ENCODE data around the gene ZSCAN12.
"Not testable (repeated sequence)": the region's sequence is repeated elsewhere in the genome, so short reads cannot be mapped to it uniquely, and the experiment has no call there.

The ZSCAN12 gene

DNA sequence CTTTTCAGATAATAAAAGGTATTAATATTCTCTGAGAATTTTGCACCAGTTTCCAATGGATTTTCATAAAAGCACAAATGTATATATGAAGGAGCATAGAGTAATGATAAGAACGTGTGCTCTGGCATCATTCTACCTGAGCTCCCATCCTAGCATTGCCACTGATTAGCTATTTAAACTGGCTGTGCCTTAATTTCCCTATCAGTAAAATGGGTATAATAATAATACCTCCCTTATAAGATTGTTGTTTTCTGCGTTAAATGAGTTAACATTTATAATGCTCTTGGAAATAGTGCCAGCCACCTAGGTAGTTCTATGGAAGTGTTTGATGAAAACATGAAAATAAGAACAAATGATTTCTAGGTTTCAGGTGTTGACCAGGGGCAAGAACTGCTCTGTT, 38.6 kb downstream of the ZSCAN12 start:
- no peak for DNase-seq (ENCODE audit: low read depth)
- H3K4me3 ChIP-seq (ENCODE audit: low read length) = no peak overlapping the region
- TF ChIP-seq, protein P1, sequence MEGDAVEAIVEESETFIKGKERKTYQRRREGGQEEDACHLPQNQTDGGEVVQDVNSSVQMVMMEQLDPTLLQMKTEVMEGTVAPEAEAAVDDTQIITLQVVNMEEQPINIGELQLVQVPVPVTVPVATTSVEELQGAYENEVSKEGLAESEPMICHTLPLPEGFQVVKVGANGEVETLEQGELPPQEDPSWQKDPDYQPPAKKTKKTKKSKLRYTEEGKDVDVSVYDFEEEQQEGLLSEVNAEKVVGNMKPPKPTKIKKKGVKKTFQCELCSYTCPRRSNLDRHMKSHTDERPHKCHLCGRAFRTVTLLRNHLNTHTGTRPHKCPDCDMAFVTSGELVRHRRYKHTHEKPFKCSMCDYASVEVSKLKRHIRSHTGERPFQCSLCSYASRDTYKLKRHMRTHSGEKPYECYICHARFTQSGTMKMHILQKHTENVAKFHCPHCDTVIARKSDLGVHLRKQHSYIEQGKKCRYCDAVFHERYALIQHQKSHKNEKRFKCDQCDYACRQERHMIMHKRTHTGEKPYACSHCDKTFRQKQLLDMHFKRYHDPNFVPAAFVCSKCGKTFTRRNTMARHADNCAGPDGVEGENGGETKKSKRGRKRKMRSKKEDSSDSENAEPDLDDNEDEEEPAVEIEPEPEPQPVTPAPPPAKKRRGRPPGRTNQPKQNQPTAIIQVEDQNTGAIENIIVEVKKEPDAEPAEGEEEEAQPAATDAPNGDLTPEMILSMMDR (conservative IDR thresholded peaks at IDR 0.05; ENCODE audit: low read length) = no peak

DNA sequence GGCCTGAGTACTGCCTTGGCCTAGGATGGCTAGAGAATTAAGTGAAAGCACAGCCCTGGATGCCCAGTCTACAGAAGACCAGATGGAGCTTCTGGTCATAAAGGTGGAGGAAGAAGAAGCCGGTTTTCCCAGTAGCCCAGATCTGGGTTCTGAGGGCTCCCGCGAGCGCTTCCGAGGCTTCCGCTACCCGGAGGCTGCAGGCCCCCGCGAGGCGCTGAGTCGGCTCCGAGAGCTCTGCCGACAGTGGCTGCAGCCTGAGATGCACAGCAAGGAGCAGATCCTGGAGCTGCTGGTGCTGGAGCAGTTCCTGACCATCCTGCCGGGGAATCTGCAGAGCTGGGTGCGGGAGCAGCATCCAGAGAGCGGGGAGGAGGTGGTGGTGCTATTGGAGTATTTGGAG, 40.0 kb downstream of the ZSCAN12 start:
- not testable (repeated sequence) for DNase-seq (ENCODE audit: low read depth); H3K4me3 ChIP-seq (ENCODE audit: low read length)

DNA sequence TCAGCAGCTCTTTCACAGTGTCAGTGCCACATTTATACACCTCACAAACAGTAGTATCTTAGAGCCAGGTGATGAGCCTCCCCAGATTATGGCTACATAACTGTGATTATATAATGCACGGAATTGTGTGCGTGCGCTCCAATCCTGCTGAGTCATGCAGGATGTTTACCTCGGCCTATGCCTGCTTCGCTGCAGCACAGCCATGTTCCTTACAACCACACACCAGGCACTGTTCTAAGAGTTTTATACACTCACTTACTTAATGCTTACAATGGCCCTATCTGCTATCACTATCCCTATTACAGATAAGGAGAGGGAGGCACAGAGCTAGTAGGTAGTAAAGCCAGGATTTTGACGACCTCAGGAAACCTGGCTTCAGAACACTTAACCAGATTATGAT, 42.5 kb downstream of the ZSCAN12 start:
- TF ChIP-seq, protein P1 (conservative IDR thresholded peaks at IDR 0.05; ENCODE audit: low read length) = no peak
- DNase-seq (ENCODE audit: low read depth) = no peak
- no peak overlapping the region for H3K4me3 ChIP-seq (ENCODE audit: low read length)

DNA sequence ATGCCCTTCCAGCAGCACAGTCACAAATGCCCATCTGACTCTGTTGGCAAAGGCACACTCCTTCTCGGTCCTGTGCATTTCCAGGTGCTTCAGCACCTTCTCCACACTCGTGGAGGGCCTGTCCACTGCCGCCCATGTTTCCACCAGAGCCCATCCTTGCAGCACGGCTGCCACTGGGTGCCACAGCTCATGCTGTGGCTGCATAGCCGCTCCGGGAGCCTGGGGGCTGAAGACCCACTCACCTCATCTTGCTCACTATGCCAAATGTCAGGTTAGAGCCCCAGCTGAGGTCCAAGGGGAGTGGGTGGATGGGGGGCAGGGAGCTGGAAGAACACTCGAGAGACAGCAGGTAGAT, 42.9 kb downstream of the ZSCAN12 start:
- DNase-seq (ENCODE audit: low read depth) = no peak
- TF ChIP-seq, protein P1 (conservative IDR thresholded peaks at IDR 0.05; ENCODE audit: low read length) = no peak
- H3K4me3 ChIP-seq (ENCODE audit: low read length) = no peak overlapping the region

DNA sequence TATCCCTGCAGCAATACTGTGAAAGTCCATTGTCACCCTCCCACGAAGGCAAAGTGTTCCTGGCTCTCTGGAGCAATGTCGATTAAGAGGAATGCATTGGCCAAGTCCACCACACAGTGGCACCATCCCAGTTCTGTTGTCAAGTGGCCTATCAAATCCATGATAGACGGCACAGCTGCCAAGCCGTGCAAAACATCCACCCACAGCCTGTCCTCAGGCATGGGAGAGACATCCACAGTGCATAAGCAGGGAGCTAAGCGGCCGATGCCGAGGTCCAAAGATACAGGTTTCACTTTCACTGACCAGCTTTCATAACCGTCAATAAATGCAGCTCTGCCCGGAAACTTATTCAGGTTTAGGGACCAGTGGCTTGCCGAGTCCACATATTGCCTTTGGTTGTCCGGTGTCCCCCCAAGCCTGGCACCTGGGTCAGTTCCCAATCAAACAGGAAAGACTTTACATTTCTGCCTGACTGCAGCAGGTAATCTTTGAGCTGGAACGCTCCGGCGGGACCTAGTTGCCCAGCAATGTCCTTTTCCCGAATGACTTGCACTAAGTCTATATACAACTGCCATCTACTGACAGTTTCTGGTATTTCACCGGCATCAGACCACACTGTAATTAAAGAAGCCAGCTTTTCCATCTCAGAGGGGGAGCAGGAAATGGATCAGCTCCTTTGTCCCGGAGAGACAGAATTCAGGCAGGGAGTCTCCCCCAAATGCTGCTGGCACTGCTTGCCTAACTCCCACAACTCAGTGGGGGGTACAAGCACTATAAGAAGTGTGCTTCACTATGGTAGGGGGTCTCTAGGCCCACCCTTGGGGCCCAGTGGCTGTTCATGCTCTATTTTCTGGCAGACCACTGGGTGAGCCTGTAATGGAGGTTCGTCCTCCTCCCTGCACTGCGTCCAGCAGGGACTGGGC, 43.5 kb downstream of the ZSCAN12 start:
- TF ChIP-seq, protein P1 (conservative IDR thresholded peaks at IDR 0.05; ENCODE audit: low read length) = peak; percentile 85
- DNase-seq (ENCODE audit: low read depth) = peak; percentile 87
- peak overlapping the region; percentile 86 for H3K4me3 ChIP-seq (ENCODE audit: low read length)

DNA sequence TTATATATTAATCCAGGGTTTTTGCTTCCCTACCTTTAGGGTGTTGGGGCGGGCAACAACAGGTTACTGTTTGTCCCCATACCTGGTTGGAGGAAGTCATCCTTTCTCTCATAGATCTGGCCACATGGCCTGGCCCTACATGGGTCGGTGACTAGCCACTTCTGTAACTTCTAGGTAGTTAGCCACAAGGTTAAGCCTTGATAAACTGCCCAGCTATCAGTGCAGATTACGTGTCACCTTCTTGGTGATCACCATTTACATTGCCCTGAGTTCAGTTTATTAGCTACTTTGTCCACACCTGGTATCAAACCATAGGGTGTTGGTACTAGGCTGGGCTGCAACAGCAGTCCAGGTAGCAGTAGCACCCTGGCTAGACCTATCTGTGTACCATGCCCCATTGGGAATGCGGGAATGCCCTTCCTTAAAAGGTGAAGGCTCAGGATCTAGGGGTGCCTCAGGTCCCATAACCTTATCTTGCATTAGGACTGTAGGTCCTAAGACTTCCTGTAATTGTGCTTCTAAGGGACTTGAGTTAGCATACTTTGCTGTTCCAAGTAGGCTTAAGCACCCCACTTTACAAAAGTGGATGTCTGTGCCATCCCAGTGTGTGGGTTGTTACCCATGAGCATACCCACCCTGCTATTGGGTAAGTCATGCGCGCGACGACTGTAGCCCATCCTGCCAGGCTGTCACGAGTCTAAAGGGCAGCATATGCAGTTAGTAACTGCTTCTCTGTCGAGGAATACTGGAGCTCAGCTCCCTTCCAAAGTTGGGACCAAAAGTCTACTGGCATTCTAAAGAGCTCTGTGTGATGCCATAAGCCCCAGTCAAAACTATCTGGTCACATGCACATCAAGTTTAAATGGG, 44.6 kb downstream of the ZSCAN12 start:
- peak overlapping the region; percentile 86 for H3K4me3 ChIP-seq (ENCODE audit: low read length)
- DNase-seq (ENCODE audit: low read depth) = no peak
- TF ChIP-seq, protein P1 (conservative IDR thresholded peaks at IDR 0.05; ENCODE audit: low read length) = no peak

DNA sequence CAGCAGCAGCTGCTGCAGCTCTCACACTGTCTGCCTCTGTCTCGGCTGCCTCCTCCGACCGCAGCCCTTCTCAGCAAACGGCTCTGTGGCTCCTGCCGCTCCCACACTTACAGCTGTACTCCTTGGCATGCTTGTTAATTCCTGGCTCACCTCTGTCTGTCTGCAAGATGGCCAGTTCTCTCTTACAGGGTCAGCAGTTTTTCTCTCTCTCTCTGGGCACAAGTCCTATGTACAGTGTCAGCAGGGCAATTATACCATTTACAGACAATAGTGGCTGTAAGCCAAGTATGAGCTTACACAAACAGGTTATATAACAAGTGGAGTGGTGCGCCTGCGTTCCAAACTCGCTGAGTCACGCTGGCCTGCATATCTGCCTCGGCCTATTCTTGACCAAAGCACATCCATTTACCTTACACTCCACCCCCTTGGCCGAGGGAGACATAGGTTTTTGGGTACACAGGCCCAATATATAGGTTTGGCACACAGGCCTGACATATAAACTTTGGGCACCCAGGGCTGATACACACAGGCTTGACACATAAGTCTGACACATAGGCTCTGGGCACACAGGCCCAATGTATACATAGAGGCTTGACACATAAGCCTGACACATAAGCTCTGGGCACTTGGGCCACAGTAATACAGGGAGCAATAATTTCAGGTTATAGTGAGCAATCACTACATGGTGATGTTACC, 45.4 kb downstream of the ZSCAN12 start:
- TF ChIP-seq, protein P1 (conservative IDR thresholded peaks at IDR 0.05; ENCODE audit: low read length) = no peak
- DNase-seq (ENCODE audit: low read depth) = peak; percentile 27
- no peak overlapping the region for H3K4me3 ChIP-seq (ENCODE audit: low read length)
